ENCODE data around the gene RHOF.

GRCh38 chr12:121809712-121810116, 16.2 kb upstream of the RHOF start:
- no peak for TF ChIP-seq CTCF (IDR thresholded peaks at IDR 0.05; ENCODE audit: low read depth, low read length, missing input control)
- TF ChIP-seq FOXA1 (IDR thresholded peaks at IDR 0.05), result no peak
- no peak for TF ChIP-seq REST (IDR thresholded peaks at IDR 0.05)
- TF ChIP-seq SP1 (IDR thresholded peaks at IDR 0.05), result no peak
- TF ChIP-seq ZBTB33 (IDR thresholded peaks at IDR 0.05), result no peak
- TF ChIP-seq JUND (IDR thresholded peaks at IDR 0.05), result no peak
- no peak for TF ChIP-seq RAD21 (IDR thresholded peaks at IDR 0.05)
- no peak for TF ChIP-seq GABPA (IDR thresholded peaks at IDR 0.05 in 1 of 2, conservative IDR thresholded peaks at IDR 0.05 in 1 of 2)
